ENCODE data around the gene CDK14.

DNA sequence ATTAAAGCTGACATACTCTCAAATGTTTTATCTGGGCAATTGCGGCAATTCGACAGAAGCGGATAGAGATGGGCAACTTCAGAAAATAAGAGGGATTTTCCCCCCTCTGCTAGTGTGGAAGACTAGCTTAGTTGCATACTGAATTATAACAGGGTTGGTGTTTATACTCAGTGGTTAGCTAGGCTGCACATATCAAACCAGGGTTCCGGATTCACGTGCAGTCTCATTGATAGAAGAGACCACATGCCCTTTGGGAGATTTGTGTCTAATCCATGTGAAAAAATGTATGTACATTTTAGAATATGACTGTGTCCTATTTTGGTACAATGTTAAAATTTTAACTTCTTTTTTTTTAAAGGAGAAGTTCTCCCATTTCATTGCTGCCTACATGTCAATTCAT, 531.2 kb downstream of the CDK14 start:
- TF ChIP-seq POLR2AphosphoS5 (IDR thresholded peaks at IDR 0.05; ENCODE audit: low read depth, low read length) (no peak), POLR2A (IDR thresholded peaks at IDR 0.05; ENCODE audit: low read depth, low read length) (no peak)
